Neutrophil (primary cell): ENCODE results near the gene AP3M1.
A peak's percentile ranks its signal among the peaks of the same experiment; 100 is the strongest.

Experiments
- H3K27ac ChIP-seq: fragments of 200-600 bp; sonication (generic); 2 replicates; pipeline ENCODE4 v1.5.1; 2016; ENCODE audit warnings: mild to moderate bottlenecking, moderate library complexity
- H3K27me3 ChIP-seq: fragments of 200-600 bp; sonication (generic); 2 replicates; pipeline ENCODE4 v1.6.0; 2016; ENCODE audit warnings: mild to moderate bottlenecking
- H3K36me3 ChIP-seq: fragments of 200-600 bp; sonication (generic); 2 replicates; pipeline ENCODE4 v1.5.1; 2017
- H3K4me1 ChIP-seq, 2 experiments: fragments of 200-600 bp in 1 of 2; sonication (generic) in 1 of 2; 1 replicate in 1 of 2; 2 replicates in 1 of 2; pipeline versions ENCODE4 v1.5.1 to v1.6.1; 2013 to 2016; ENCODE audit warnings: low read depth in 1 of 2, low read length in 1 of 2, mild to moderate bottlenecking in 1 of 2, moderate library complexity in 1 of 2; ENCODE audit not compliant: control insufficient read depth in 1 of 2, insufficient read depth in 1 of 2
- H3K4me3 ChIP-seq, 2 experiments: fragments of 200-600 bp in 1 of 2; sonication (generic) in 1 of 2; 1 replicate in 1 of 2; 2 replicates in 1 of 2; pipeline ENCODE4 v1.5.1; 2013 to 2016; ENCODE audit warnings: low read depth in 1 of 2, low read length in 1 of 2, mild to moderate bottlenecking in 1 of 2, moderate library complexity in 1 of 2
- H3K9me3 ChIP-seq: fragments of 200-600 bp; sonication (generic); 2 replicates; pipeline ENCODE4 v1.5.1; 2016
- TF ChIP-seq, protein P1 (sequence below): fragments of 200-600 bp; sonication (generic); IDR thresholded peaks from 2 replicates; pipeline ENCODE4 v1.5.1; 2016; ENCODE audit warnings: antibody characterized with exemption

AP3M1 gene

DNA sequence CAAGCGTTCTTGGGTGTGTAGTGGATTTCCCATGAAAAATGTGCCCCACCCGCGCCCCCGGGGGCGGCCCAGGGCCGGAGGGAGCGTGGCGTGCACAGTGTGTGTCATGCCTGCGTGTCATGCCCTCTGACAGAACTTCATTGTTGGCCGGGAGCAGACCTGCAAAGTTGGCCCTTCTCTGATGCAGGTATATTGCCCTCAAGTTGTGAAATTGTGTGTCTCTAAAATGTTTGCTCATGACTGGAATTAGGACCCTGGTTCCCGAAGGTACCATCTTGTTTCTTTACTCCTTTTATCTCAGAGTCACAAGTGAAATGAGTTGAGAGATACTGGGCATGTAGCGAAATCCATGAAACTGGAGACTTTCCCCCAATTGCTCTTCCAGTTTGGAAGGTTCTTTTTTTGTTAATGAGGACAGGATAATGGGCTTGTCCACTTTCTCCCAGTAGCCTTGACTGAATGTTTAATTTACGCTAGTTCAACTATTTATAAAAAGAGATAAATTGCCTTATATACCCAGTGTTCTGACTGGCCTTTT is 26.6 kb upstream of the AP3M1 start:
- Histone ChIP-seq H3K4me1 (peaks cover 47 to 52% of the 10 kb centered on the region in 2 experiments), H3K27ac (peak overlapping the region; percentile 95), H3K27me3 (no peaks in the 10 kb centered on the region), H3K36me3 (no peaks in the 10 kb centered on the region), H3K9me3 (no peaks in the 10 kb centered on the region), H3K4me3 (peak overlapping the region; percentile 87 to 90)
- TF ChIP-seq, protein P1, sequence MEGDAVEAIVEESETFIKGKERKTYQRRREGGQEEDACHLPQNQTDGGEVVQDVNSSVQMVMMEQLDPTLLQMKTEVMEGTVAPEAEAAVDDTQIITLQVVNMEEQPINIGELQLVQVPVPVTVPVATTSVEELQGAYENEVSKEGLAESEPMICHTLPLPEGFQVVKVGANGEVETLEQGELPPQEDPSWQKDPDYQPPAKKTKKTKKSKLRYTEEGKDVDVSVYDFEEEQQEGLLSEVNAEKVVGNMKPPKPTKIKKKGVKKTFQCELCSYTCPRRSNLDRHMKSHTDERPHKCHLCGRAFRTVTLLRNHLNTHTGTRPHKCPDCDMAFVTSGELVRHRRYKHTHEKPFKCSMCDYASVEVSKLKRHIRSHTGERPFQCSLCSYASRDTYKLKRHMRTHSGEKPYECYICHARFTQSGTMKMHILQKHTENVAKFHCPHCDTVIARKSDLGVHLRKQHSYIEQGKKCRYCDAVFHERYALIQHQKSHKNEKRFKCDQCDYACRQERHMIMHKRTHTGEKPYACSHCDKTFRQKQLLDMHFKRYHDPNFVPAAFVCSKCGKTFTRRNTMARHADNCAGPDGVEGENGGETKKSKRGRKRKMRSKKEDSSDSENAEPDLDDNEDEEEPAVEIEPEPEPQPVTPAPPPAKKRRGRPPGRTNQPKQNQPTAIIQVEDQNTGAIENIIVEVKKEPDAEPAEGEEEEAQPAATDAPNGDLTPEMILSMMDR = no peak

DNA sequence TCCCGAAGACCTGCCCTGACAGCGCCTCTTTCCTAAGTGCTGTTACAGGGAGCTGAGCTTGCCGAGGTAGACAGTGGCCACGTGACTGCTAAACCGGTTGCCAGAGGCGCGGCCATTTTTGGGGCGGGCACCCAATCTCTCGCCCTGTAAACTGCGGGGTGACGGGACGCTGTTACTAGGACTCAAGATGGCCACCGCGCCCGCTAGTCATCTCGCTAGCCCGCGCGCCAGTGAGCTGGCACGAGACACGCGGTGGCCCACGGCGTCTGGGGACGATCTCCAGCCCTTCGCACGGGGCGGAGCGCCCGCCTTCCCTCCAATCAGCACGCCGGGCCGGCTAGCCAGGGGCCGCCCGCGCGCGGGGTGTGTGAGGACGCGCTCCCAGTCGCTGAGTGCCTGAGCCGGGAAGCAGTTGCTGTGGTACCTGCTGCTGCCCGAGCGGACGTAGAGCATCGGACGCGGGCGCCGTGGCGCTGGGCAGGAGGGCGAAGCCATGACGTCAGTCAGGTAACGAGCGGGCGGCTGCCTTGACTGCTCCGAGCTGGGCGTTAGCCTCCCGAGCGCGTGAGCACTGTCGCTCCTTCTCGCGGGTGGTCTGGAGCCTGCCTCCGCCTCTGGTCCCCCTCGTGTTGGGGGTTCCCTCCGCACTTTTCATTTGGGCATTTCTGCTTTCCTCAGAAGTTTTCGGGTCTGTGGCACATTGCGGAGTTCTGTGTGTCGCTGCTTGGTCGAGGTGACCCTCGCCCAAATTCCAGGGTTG is 25.9 kb upstream of the AP3M1 start:
- Histone ChIP-seq H3K27me3 (no peaks in the 10 kb centered on the region), H3K4me1 (peaks cover 53 to 54% of the 10 kb centered on the region in 2 experiments), H3K9me3 (no peaks in the 10 kb centered on the region), H3K4me3 (peak overlapping the region; percentile 87 to 90), H3K36me3 (no peaks in the 10 kb centered on the region), H3K27ac (peak overlapping the region; percentile 95)
- TF ChIP-seq, protein P1 = peak; percentile 48

DNA sequence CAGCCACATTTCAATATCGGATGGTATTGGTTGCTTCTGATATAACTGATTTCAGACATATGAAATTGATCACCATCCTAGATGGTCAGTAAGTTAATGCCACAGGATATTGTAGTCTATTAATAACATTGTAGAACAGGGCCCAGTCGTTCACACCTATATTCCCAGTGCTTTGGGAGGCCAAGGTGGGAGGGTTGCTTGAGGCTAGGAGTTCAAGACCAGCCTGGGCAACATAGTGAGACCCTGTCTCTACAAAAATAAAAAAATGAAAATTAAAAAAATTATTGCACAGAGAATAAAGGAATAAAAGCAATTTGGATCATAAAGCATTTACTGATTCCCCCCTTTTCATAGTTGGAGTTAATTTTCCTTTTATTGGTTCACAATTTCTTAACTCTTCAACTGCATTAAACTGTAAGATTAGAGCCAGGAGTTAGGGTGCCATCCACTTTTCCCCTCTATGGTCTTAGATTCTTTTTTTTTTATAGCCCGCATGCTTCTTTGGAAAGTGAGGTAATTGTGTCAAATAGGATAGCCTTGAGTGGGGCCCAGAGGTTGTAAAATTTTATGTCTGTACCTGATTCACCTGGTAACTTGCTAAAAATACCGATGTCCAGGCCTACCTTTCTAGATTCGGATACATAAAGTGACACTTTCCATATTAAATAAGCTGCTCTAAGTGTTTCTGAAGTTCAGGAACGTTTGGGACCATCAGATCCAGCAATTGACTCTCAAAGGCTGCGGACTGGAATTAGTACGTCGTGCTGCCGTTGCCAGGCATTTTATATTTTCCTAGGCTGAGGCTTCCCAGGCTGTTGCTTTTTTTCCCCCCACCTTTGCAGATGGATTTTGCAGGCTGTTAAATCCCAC is 25.1 kb upstream of the AP3M1 start:
- TF ChIP-seq, protein P1 = no peak
- H3K36me3 ChIP-seq = no peaks in the 10 kb centered on the region
- H3K27ac ChIP-seq = peak overlapping the region; percentile 95
- H3K9me3 ChIP-seq = no peaks in the 10 kb centered on the region
- peaks cover 54 to 58% of the 10 kb centered on the region in 2 experiments for H3K4me1 ChIP-seq
- peak overlapping the region; percentile 87 to 90 for H3K4me3 ChIP-seq
- no peaks in the 10 kb centered on the region for H3K27me3 ChIP-seq

DNA sequence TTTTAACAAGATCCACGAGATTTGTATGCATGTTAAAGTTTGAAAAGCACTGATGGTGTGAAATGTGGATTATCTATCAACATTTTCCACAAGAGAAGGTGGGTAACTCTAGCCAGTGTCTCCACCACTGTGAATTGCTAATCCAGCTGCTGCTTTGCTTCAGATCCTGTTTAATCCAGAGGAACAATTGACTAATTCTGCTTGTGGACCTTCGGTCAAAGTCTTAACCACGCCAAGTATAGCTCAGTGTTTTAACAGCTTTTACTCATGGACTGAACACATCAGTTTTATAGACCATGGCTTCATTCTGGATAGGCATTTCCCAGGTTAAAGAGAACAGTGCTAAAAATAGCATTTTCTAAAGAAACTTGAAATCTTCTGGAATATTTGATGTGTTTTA is 23.9 kb upstream of the AP3M1 start:
- H3K9me3 ChIP-seq = no peaks in the 10 kb centered on the region
- H3K27me3 ChIP-seq = no peaks in the 10 kb centered on the region
- TF ChIP-seq, protein P1 = no peak
- H3K4me1 ChIP-seq = peaks cover 65 to 69% of the 10 kb centered on the region in 2 experiments
- peak overlapping the region; percentile 95 for H3K27ac ChIP-seq
- H3K36me3 ChIP-seq = no peaks in the 10 kb centered on the region
- H3K4me3 ChIP-seq = no peak overlapping the region

DNA sequence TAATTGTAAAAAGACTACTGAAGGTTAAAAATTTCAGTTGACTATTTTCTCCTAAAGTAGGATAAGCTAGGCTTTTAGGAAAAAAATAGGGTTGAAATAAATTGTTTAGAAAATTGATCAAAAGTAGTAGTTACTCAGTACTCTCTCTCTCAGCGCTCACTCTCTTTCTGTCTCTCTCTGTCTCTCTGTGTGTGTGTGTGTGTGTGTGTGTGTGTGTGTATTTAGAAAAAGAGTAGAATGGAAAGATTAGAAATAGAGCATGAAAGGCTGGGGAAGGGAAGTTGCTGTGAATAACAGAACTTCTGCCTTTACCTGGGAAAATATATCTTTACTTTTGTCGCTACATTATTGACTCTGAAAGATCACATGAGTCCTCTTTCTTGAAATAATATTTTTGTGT is 21.0 kb upstream of the AP3M1 start:
- Histone ChIP-seq H3K9me3 (no peaks in the 10 kb centered on the region), H3K36me3 (no peaks in the 10 kb centered on the region), H3K4me1 (peaks cover 72 to 77% of the 10 kb centered on the region in 2 experiments), H3K4me3 (no peak overlapping the region), H3K27ac (peak overlapping the region; percentile 16), H3K27me3 (no peaks in the 10 kb centered on the region)
- TF ChIP-seq, protein P1 = no peak
